Upper lobe of left lung (tissue), 4 donors: Measurements from ENCODE around the gene USPL1.

ENCODE experiments used
- EP300 ChIP-seq, 4 donors: sonication (generic); formaldehyde crosslinking; IDR thresholded peaks; one replicate each; pipeline ENCODE4 v1.5.1; 2017; ENCODE audit warnings: antibody characterized with exemption in 4 of 4, control low read depth in 2 of 4
- POLR2A ChIP-seq, 4 donors: fragments of 450-650 bp; IDR thresholded peaks; one replicate each; pipeline ENCODE4 v1.5.1; 2016 to 2017; ENCODE audit warnings: antibody characterized with exemption in 4 of 4, mild to moderate bottlenecking in 2 of 4
- POLR2AphosphoS5 ChIP-seq, 2 donors: sonication (generic); formaldehyde crosslinking; IDR thresholded peaks; one replicate each; pipeline ENCODE4 v1.5.1; 2017; ENCODE audit warnings: antibody characterized with exemption in 2 of 2
- TF ChIP-seq, protein P1 (sequence below), 6 experiments: fragments of 450-650 bp in 4 of 6; fragments of 200-600 bp in 2 of 6; sonication (generic) in 2 of 6; IDR thresholded peaks; one replicate each; pipeline ENCODE4 v1.5.1; 2016 to 2019; ENCODE audit warnings: antibody characterized with exemption in 6 of 6

DNA sequence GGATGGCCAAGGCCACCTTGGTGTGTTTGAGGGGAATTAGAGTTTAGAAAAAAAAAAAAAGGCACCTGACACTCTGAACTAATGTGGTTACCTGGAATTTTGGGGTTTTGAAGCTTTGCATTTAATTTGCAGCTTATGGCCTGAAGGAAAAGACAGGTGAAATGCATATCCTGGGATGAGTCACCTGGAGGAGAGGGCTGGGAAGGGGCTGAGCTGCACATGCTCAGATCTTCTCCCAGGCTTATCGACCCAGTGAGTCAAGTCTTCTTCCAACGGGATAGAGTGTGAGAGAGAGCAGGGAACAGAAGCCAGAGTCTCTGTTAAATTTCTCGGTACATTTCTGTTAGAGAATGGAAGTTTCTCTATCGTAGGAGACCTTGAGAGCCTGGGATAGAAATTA is 88.0 kb downstream of the USPL1 start:
- TF ChIP-seq, protein P1, sequence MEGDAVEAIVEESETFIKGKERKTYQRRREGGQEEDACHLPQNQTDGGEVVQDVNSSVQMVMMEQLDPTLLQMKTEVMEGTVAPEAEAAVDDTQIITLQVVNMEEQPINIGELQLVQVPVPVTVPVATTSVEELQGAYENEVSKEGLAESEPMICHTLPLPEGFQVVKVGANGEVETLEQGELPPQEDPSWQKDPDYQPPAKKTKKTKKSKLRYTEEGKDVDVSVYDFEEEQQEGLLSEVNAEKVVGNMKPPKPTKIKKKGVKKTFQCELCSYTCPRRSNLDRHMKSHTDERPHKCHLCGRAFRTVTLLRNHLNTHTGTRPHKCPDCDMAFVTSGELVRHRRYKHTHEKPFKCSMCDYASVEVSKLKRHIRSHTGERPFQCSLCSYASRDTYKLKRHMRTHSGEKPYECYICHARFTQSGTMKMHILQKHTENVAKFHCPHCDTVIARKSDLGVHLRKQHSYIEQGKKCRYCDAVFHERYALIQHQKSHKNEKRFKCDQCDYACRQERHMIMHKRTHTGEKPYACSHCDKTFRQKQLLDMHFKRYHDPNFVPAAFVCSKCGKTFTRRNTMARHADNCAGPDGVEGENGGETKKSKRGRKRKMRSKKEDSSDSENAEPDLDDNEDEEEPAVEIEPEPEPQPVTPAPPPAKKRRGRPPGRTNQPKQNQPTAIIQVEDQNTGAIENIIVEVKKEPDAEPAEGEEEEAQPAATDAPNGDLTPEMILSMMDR (IDR thresholded peaks at IDR 0.05) = no peak
- TF ChIP-seq POLR2A (IDR thresholded peaks at IDR 0.05) (no peak), EP300 (IDR thresholded peaks at IDR 0.05) (no peak), POLR2AphosphoS5 (IDR thresholded peaks at IDR 0.05) (no peak)
